Raji (cell line): ENCODE measurements around the gene UGT1A6.

Experiments used
- POLR2A ChIP-seq: IDR thresholded peaks from 2 replicates; pipeline ENCODE4 v1.6.1; 2011; ENCODE audit warnings: low read depth, low read length, control low read depth; ENCODE audit not compliant: insufficient read depth

UGT1A6 gene

DNA sequence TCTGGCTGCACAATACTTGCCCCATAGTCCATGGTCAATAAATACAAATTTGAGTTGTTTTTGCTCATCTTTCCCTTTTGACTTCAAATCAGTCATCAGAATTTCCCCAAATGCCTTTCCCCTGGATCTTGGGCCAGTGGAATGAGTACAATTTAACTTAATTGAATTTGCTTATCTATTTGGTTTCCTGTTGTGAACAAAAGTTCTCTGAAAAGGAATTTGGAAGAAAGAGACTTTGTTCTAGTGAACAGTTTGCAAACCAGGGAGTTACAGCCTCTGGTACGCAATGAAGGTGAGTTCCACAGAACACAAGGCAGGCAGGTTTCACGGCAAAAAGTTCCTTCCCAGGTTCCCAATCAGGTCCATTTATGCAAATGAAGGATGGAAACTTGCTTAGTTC lies 66.2 kb downstream of the UGT1A6 start:
- TF ChIP-seq POLR2A: no peak

- TF ChIP-seq POLR2A: no peak
Measured at GRCh38 chr2:233760043-233760442, 67.4 kb downstream of the UGT1A6 start, which contains the start of gene UGT1A1. TSS of gene UGT1A1 (plus strand) at chr2:233760270. CDS start at chr2:233760288, 18 bp downstream.

GRCh38 chr2:233761040-233761769 lies 68.5 kb downstream of the UGT1A6 start:
- TF ChIP-seq POLR2A: no peak

- TF ChIP-seq POLR2A: no peak
Measured at GRCh38 chr2:233764264-233764663, 71.6 kb downstream of the UGT1A6 start.

GRCh38 chr2:233764761-233765160 lies 72.1 kb downstream of the UGT1A6 start:
- TF ChIP-seq POLR2A: no peak

DNA sequence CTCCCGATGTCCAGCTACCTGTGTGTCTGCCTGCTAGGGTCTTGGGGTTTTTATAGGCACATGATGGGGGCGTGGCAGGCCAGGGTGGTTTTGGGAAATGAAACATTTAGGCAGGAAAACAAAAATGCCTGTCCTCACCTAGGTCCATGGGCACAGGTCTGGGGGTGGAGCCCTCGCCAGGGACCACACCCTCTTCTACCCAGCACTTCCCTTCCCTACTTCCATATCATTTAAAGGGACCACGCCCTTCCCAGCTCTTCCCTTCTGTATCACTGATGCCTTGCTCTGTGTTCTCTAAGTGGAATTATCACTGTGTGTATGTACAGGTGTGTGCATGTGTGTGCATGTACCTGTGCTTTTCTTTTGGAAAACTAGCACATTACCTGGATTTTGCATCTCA lies 73.7 kb downstream of the UGT1A6 start:
- TF ChIP-seq POLR2A: no peak

DNA sequence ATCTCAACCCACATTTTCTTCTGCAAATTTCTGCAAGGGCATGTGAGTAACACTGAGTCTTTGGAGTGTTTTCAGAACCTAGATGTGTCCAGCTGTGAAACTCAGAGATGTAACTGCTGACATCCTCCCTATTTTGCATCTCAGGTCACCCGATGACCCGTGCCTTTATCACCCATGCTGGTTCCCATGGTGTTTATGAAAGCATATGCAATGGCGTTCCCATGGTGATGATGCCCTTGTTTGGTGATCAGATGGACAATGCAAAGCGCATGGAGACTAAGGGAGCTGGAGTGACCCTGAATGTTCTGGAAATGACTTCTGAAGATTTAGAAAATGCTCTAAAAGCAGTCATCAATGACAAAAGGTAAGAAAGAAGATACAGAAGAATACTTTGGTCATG lies 75.4 kb downstream of the UGT1A6 start:
- no peak for TF ChIP-seq POLR2A

- no peak for TF ChIP-seq POLR2A
Measured at GRCh38 chr2:233769260-233769659, 76.6 kb downstream of the UGT1A6 start.

- TF ChIP-seq POLR2A: no peak
Measured at GRCh38 chr2:233772153-233772552, 79.5 kb downstream of the UGT1A6 start.

GRCh38 chr2:233772583-233772982 lies 79.9 kb downstream of the UGT1A6 start:
- no peak for TF ChIP-seq POLR2A

GRCh38 chr2:233773854-233774253 lies 81.2 kb downstream of the UGT1A6 start:
- no peak for TF ChIP-seq POLR2A

DNA sequence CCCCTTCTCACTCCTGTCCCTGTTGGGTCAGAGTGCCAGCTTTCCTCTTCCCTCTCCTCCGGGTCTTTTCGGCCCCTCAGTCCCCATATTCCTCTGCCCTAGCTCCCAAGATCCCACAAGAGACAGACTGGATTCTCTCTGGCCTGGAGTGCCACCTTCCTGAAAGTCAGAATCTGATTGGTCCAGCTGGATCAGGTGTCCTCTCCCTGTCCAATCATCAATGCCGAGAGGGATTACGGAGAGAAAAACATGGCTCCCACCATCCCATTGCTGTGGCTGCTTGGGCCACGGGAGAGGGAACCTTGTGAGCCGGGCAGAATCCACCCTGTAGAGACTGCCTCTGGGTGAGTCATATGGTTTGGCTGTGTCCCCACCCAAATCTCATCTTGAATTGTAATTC lies 82.7 kb downstream of the UGT1A6 start:
- TF ChIP-seq POLR2A: no peak

GRCh38 chr2:233778030-233778429 lies 85.3 kb downstream of the UGT1A6 start, which contains the start of gene MROH2A:
TSS of gene MROH2A (plus strand) at chr2:233778330. CDS start at chr2:233779359, 1,029 bp downstream.
- TF ChIP-seq POLR2A: no peak

GRCh38 chr2:233779722-233780121 lies 87.0 kb downstream of the UGT1A6 start:
- TF ChIP-seq POLR2A: no peak

DNA sequence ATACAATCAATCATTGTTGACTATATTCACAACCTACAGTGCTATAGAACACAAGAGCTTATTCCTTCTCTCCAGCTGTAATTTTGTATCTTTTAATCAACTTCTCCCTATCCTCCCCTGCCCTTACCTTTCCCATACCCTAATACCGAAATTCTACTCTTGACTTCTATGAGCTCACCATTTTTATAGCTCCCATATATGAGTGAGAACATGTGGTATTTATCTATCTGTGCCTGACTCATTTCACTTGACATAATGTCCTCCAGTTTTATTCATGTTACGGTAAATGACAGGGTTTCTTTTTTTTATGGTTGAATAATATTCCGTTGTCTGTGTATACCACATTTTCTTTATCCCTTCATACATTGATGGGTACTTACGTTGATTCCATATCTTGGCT lies 88.1 kb downstream of the UGT1A6 start:
- no peak for TF ChIP-seq POLR2A

- no peak for TF ChIP-seq POLR2A
Measured at GRCh38 chr2:233789554-233789953, 96.9 kb downstream of the UGT1A6 start.
